ENCODE measurements around the gene NPHP4. TPM values are rescaled to one million over a fixed set of nuclear protein-coding genes. Genes with fewer than 3 reads are reported as not detected.

NPHP4 gene
- total RNA-seq, 2 experiments from 2014 or later, result 11.4 to 12.6 TPM

GRCh38 chr1:6012529-6013318 lies 20.5 kb upstream of the NPHP4 start:
- Mint-ChIP-seq H3K27ac (peak overlapping the region; percentile 38), H3K27me3 (no peaks in the 10 kb centered on the region), H3K4me3 (no peak overlapping the region), H3K36me3 (no peaks in the 10 kb centered on the region), H3K9me3 (no peaks in the 10 kb centered on the region), H3K4me1 (peaks cover 5% of the 10 kb centered on the region)
- no peak for DNase-seq

DNA sequence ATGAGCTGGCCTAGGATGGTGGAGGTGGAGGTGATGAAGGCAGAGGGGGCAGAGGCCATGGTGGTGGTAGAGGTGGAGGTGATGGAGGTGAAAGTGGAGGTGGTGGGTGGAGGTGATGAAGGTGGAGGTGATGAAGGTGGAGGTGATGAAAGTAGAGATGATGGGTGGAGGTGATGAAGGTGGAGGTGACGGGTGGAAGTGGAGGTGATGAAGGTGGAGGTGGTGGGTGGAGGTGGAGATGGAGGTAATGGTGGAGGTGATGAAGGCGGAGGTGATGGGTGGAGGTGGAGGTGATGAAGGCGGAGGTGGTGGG lies 19.7 kb upstream of the NPHP4 start:
- DNase-seq, result no peak
- Mint-ChIP-seq H3K27me3 (no peaks in the 10 kb centered on the region), H3K9me3 (no peaks in the 10 kb centered on the region), H3K4me1 (peaks cover 9% of the 10 kb centered on the region), H3K4me3 (no peak overlapping the region), H3K36me3 (no peaks in the 10 kb centered on the region), H3K27ac (no peak overlapping the region)

DNA sequence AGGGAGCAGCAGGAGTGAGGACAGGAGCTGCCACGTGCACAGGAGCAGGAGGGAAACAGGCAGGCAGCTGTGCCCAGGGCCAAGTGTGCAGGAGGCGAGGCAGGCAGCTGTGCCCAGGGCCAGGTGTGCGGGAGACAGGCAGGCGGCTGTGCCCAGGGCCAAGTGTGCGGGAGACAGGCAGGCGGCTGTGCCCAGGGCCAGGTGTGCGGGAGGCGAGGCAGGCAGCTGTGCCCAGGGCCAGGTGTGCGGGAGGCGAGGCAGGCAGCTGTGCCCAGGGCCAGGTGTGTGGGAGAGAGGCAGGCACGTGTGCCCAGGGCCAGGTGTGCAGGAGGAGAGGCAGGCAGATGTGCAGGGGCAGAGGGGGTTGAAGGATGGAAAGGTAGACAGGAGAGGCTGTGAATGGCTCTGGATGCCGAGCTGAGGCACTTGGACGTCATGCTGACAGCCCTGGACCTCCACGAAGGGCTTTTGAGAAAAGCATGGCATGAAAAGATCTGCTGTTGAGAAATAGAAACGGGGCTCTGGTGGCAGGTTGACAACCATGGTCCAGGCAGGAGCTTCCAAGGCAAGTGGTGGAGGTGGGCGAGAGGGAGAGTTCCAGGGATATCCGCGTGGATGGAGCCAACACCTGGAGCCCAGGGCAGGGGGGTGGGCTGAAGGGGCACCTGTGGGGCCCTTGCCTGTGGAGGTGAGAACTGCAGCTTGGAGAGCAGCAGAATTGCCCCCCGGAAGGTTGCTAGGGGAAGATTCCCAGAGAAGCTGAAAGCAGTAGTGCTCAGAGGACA lies 19.1 kb upstream of the NPHP4 start:
- Mint-ChIP-seq H3K9me3 (no peaks in the 10 kb centered on the region), H3K4me1 (peaks cover 13% of the 10 kb centered on the region), H3K36me3 (no peaks in the 10 kb centered on the region), H3K27ac (no peak overlapping the region), H3K4me3 (no peak overlapping the region), H3K27me3 (no peaks in the 10 kb centered on the region)
- no peak for DNase-seq

DNA sequence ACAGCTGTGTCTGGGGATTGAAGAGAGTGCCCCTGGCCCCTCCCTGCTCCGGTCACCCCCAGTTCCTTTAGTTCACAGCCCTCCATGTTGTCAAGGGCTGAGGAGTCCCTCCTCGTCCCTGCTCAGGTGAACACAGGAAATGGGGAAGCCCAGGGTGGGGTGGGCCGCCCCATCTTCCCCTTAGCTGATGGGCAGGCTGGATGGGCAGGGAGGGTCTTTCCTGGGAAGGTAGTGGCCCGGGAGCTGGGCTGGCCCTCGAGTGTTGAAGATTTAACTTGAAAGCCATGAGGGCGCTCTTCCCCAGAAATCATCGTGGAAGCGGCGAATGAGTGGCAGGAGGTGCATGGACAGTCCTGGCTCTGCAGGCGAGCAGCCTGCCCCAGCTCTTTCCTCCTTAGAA lies 18.3 kb upstream of the NPHP4 start:
- H3K4me1 Mint-ChIP-seq, result peaks cover 13% of the 10 kb centered on the region
- no peaks in the 10 kb centered on the region for H3K36me3 Mint-ChIP-seq
- no peaks in the 10 kb centered on the region for H3K9me3 Mint-ChIP-seq
- no peak overlapping the region for H3K4me3 Mint-ChIP-seq
- H3K27ac Mint-ChIP-seq, result no peak overlapping the region
- H3K27me3 Mint-ChIP-seq, result no peaks in the 10 kb centered on the region
- no peak for DNase-seq

- Mint-ChIP-seq H3K27me3 (no peaks in the 10 kb centered on the region), H3K9me3 (no peaks in the 10 kb centered on the region), H3K27ac (no peak overlapping the region), H3K4me1 (peaks cover 13% of the 10 kb centered on the region), H3K4me3 (no peak overlapping the region), H3K36me3 (no peaks in the 10 kb centered on the region)
- DNase-seq, result no peak
Observed at GRCh38 chr1:6009120-6010040, 17.2 kb upstream of the NPHP4 start.

DNA sequence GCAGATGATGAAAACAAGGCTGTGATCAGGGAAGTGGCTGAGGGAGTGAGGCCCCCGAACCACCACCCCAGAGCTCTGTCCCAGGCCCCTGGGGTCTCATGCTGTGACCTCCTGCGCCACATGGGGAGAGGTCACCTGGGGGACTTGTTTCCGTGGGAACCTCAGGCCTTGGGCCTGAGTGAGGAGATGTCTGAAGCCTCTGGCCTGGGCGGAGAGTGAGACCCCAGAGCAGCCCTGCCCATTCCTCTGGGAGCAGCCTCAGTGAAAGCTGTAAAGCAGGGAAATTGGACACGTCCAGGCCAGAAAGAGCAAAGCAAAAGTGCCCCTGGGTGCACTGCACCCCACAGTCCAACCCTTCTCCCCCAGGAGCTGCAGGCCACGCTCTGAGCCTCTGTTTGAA lies 16.5 kb upstream of the NPHP4 start:
- no peak overlapping the region for H3K27ac Mint-ChIP-seq
- peaks cover 15% of the 10 kb centered on the region for H3K4me1 Mint-ChIP-seq
- H3K9me3 Mint-ChIP-seq, result no peaks in the 10 kb centered on the region
- no peaks in the 10 kb centered on the region for H3K27me3 Mint-ChIP-seq
- DNase-seq, result no peak
- H3K4me3 Mint-ChIP-seq, result no peak overlapping the region
- H3K36me3 Mint-ChIP-seq, result no peaks in the 10 kb centered on the region

GRCh38 chr1:6008084-6008415 lies 15.8 kb upstream of the NPHP4 start:
- Mint-ChIP-seq H3K9me3 (no peaks in the 10 kb centered on the region), H3K27me3 (no peaks in the 10 kb centered on the region), H3K36me3 (no peaks in the 10 kb centered on the region), H3K27ac (no peak overlapping the region), H3K4me1 (peaks cover 19% of the 10 kb centered on the region), H3K4me3 (no peak overlapping the region)
- no peak for DNase-seq

DNA sequence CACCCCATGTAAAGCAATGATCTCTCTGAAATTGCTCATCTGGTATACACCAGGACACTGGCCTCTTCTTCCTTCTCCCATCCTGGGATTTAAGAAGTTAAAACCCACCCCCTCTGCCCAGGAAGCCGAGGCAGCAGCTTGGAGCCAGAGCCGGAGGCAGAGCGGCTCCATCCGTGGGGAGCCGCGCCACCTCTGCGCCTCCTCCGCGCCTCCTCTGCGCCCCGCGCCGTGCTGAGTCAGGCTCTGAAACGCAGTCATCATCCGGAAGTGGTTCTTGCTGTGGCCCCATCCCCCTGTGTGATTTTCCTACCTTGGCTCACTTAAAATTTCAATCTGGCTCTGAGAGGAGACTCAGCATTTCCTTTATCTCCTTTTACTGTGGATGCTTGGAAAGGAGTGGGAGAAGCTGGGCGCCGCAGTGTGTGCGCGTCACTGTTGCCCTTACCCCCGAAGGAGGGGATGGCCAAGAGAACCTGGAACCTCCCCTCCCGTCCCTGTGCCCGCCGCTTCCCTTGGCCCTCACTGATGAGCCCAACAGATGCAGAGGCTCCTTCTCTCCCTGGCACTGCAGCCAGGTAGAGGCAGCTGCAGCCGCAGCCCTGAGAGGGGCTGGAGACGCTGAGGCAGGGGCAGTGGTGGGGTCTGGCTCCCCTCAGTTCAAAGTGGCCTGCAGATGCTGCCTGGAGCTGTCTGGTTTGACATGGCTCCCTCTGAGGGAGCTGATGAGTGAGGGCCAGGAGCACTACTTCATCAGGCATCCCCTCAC lies 15.3 kb upstream of the NPHP4 start:
- Mint-ChIP-seq H3K9me3 (no peaks in the 10 kb centered on the region), H3K27me3 (no peaks in the 10 kb centered on the region), H3K27ac (no peak overlapping the region), H3K4me3 (peak overlapping the region; percentile 22), H3K36me3 (no peaks in the 10 kb centered on the region), H3K4me1 (peaks cover 19% of the 10 kb centered on the region)
- DNase-seq, result peak; percentile 39

DNA sequence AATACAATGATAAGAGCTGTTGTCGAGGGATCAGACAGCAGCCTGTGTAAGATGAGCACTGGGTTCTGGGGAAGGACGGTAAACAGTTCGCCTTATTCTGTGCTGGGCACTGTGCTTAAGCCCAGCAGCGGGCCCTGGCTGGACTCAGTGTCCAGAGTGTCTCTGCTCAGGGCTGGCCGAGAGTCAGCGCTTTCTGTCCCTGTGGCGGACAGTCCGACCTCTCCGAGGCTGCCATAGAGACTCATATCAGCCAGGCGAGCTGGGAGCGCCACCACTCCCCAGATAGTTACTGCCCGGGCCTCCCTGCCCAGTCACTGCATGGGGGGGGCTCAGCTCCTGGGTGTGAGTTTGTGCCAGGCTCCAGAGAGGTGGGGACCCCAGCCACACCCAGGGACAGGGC lies 14.7 kb upstream of the NPHP4 start:
- no peaks in the 10 kb centered on the region for H3K9me3 Mint-ChIP-seq
- H3K4me1 Mint-ChIP-seq, result peaks cover 24% of the 10 kb centered on the region

GRCh38 chr1:6005276-6005917 lies 13.2 kb upstream of the NPHP4 start:
- DNase-seq, result no peak
- Mint-ChIP-seq H3K9me3 (no peaks in the 10 kb centered on the region), H3K27ac (no peak overlapping the region), H3K4me3 (no peak overlapping the region), H3K36me3 (no peaks in the 10 kb centered on the region), H3K4me1 (peaks cover 25% of the 10 kb centered on the region), H3K27me3 (no peaks in the 10 kb centered on the region)

More for the DNA sequence above, 14.7 kb upstream of the NPHP4 start:
- no peaks in the 10 kb centered on the region for H3K36me3 Mint-ChIP-seq
- no peak overlapping the region for H3K4me3 Mint-ChIP-seq
- H3K27me3 Mint-ChIP-seq, result no peaks in the 10 kb centered on the region
- DNase-seq, result no peak
- no peak overlapping the region for H3K27ac Mint-ChIP-seq

DNA sequence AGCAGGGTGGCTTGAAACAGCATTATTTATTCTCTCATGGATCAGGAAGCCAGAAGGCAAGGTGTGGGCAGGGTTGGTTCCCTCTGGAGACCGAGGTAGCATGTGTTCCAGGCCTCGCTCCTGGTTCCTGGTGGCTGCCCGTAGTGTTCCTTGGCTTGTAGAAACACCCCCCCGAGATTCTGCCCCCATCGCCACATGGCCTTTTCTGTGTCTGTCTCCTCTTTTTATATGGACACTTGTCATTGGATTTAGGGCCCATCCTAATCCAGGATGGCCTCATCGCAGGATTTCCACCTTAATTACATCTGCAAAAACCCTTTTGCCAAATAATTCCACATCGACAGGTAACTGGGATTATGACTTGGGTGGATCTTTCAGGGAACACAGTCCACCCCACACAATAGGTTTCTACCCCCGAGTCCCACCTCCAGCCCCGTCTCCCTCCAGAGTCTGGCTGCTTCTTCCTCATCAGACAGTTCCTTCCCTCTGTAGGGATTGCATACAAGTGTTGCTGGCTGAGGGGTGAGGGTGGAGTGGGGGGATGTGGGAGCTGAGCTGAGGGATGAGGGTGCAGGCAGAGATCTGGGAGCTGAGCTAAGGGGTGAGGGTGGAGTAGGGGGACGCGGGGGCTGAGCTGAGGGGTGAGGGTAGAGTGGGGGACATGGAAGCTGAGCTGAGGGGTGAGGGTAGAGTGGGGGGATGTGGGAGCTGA lies 12.3 kb upstream of the NPHP4 start:
- Mint-ChIP-seq H3K9me3 (no peaks in the 10 kb centered on the region), H3K36me3 (no peaks in the 10 kb centered on the region), H3K4me3 (no peak overlapping the region), H3K27me3 (no peaks in the 10 kb centered on the region), H3K27ac (no peak overlapping the region), H3K4me1 (peaks cover 25% of the 10 kb centered on the region)
- no peak for DNase-seq

DNA sequence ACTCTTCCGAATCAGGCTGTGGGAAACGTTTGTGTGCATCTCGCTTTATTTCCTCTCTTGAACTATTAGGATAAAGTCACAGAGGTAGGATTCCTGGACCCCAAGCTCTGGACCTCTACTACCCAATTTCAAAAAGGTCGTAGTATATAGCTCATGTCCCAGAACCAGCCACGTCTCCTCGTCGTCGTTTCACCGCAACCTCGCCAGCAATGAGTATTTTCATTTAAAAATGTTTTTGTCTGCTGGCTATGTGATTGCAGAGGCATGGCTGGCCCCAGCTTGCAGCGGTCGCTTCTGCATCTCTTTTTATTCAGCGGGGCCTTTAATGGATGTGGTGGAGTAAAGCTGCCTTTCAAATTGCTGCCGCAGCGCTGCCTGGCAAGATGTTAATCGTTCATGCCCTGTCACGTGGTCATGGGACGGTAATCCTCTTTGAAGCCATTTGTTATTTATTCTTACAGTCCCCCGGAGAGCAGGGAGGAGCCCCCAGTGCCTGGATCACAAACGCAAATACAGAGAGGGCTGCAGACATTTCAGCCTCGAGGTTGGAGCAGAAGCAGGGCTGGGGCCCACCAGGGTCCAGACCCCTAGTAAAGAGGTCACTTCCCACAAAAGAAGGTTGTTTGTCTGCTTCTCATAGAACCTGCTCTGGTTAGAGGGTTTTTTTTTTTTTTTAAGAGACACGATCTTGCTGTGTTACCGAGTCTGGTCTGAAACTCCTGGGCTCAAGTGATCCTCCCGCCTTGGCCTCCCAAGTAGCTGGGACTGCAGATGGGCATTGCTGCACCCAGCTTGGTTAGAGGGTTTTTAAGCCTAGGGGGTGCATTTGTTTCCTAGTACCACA lies 11.6 kb upstream of the NPHP4 start:
- H3K4me3 Mint-ChIP-seq, result no peak overlapping the region
- peaks cover 22% of the 10 kb centered on the region for H3K4me1 Mint-ChIP-seq
- no peaks in the 10 kb centered on the region for H3K9me3 Mint-ChIP-seq

More for the DNA sequence above, 11.6 kb upstream of the NPHP4 start:
- no peaks in the 10 kb centered on the region for H3K36me3 Mint-ChIP-seq
- H3K27me3 Mint-ChIP-seq, result no peaks in the 10 kb centered on the region
- no peak overlapping the region for H3K27ac Mint-ChIP-seq
- no peak for DNase-seq

All from activated naive CD8-positive, alpha-beta T cell treated with anti-CD3 and anti-CD28 coated beads for 36 hours (primary cell).